Activated naive CD8-positive, alpha-beta T cell treated with anti-CD3 and anti-CD28 coated beads, Interleukin-2, amount 50 U/mL, for 24 hours (primary cell): ENCODE measurements around the gene ANKRD30A.
"Not testable (repeated sequence)": the region's sequence is repeated elsewhere in the genome, so short reads cannot be mapped to it uniquely, and the experiment has no call there.

ENCODE experiments used
- ATAC-seq: fragments of 150-1000 bp; cut with Tn5 transposase; one replicate; pipeline ENCODE4 v1.10.0; 2021
- DNase-seq: peaks from one replicate; pipeline ENCODE4 v3.0.0; 2021
- H3K27ac Mint-ChIP-seq: one replicate; pipeline ENCODE4 v1.8.0; 2021; ENCODE audit warnings: mild to moderate bottlenecking, mixed read lengths
- H3K27me3 Mint-ChIP-seq: one replicate; pipeline ENCODE4 v1.8.0; 2021; ENCODE audit warnings: mixed read lengths
- H3K36me3 Mint-ChIP-seq: one replicate; pipeline ENCODE4 v1.8.0; 2021; ENCODE audit warnings: low read depth, mixed read lengths
- H3K4me1 Mint-ChIP-seq: one replicate; pipeline ENCODE4 v1.8.0; 2021; ENCODE audit warnings: mixed read lengths
- H3K4me3 Mint-ChIP-seq: one replicate; pipeline ENCODE4 v1.8.0; 2021; ENCODE audit warnings: mild to moderate bottlenecking, moderate library complexity, mixed read lengths
- H3K9me3 Mint-ChIP-seq: one replicate; pipeline ENCODE4 v1.8.0; 2021; ENCODE audit warnings: mixed read lengths

ANKRD30A gene

GRCh38 chr10:37301271-37301670 is 175.9 kb downstream of the ANKRD30A start:
- Mint-ChIP-seq H3K9me3 (peaks cover 4% of the 10 kb centered on the region), H3K27ac (no peak overlapping the region), H3K36me3 (no peaks in the 10 kb centered on the region), H3K4me3 (no peak overlapping the region), H3K4me1 (no peaks in the 10 kb centered on the region), H3K27me3 (no peaks in the 10 kb centered on the region)
- DNase-seq (no peak), ATAC-seq (no peak)

- no peak for ATAC-seq
- Mint-ChIP-seq H3K27me3 (no peaks in the 10 kb centered on the region), H3K4me1 (no peaks in the 10 kb centered on the region), H3K36me3 (no peaks in the 10 kb centered on the region), H3K4me3 (no peak overlapping the region), H3K27ac (no peak overlapping the region), H3K9me3 (peaks cover 26% of the 10 kb centered on the region)
- DNase-seq, result no peak
Measured at GRCh38 chr10:37304036-37304435, 178.6 kb downstream of the ANKRD30A start.

GRCh38 chr10:37314350-37314749 is 189.0 kb downstream of the ANKRD30A start:
- Mint-ChIP-seq H3K36me3 (no peaks in the 10 kb centered on the region), H3K9me3 (peaks cover 5% of the 10 kb centered on the region), H3K4me1 (no peaks in the 10 kb centered on the region), H3K4me3 (no peak overlapping the region), H3K27me3 (no peaks in the 10 kb centered on the region), H3K27ac (no peak overlapping the region)
- DNase-seq, result no peak
- no peak for ATAC-seq

- H3K4me3 Mint-ChIP-seq, result no peak overlapping the region
- no peak for DNase-seq
- H3K4me1 Mint-ChIP-seq, result no peaks in the 10 kb centered on the region
- ATAC-seq, result no peak
- peaks cover 5% of the 10 kb centered on the region for H3K9me3 Mint-ChIP-seq
- H3K27me3 Mint-ChIP-seq, result no peaks in the 10 kb centered on the region
- H3K36me3 Mint-ChIP-seq, result no peaks in the 10 kb centered on the region
- H3K27ac Mint-ChIP-seq, result no peak overlapping the region
Measured at GRCh38 chr10:37314862-37315261, 189.5 kb downstream of the ANKRD30A start.

GRCh38 chr10:37344413-37344812 is 219.0 kb downstream of the ANKRD30A start:
- ATAC-seq, result no peak
- Mint-ChIP-seq H3K9me3 (peaks cover 28% of the 10 kb centered on the region), H3K4me3 (no peak overlapping the region)

GRCh38 chr10:37379991-37380390 is 254.6 kb downstream of the ANKRD30A start:
- Mint-ChIP-seq H3K27ac (no peak overlapping the region), H3K27me3 (no peaks in the 10 kb centered on the region), H3K9me3 (peaks cover 15% of the 10 kb centered on the region), H3K4me1 (no peaks in the 10 kb centered on the region), H3K36me3 (no peaks in the 10 kb centered on the region), H3K4me3 (no peak overlapping the region)
- DNase-seq (no peak), ATAC-seq (no peak)

More at GRCh38 chr10:37344413-37344812, 219.0 kb downstream of the ANKRD30A start:
- no peaks in the 10 kb centered on the region for H3K4me1 Mint-ChIP-seq
- DNase-seq, result no peak
- H3K27ac Mint-ChIP-seq, result no peak overlapping the region
- no peaks in the 10 kb centered on the region for H3K27me3 Mint-ChIP-seq
- no peaks in the 10 kb centered on the region for H3K36me3 Mint-ChIP-seq

- Mint-ChIP-seq H3K27me3 (no peaks in the 10 kb centered on the region), H3K4me3 (no peak overlapping the region), H3K27ac (no peak overlapping the region), H3K4me1 (no peaks in the 10 kb centered on the region), H3K9me3 (peaks cover 14% of the 10 kb centered on the region), H3K36me3 (no peaks in the 10 kb centered on the region)
- DNase-seq, result no peak
- no peak for ATAC-seq
Measured at GRCh38 chr10:37381271-37381670, 255.9 kb downstream of the ANKRD30A start.

GRCh38 chr10:37384923-37385322 is 259.5 kb downstream of the ANKRD30A start:
- peaks cover 20% of the 10 kb centered on the region for H3K9me3 Mint-ChIP-seq
- no peaks in the 10 kb centered on the region for H3K36me3 Mint-ChIP-seq
- no peaks in the 10 kb centered on the region for H3K27me3 Mint-ChIP-seq
- no peak overlapping the region for H3K4me3 Mint-ChIP-seq
- DNase-seq (no peak), ATAC-seq (no peak)
- no peaks in the 10 kb centered on the region for H3K4me1 Mint-ChIP-seq
- no peak overlapping the region for H3K27ac Mint-ChIP-seq

- Mint-ChIP-seq H3K27me3 (no peaks in the 10 kb centered on the region), H3K4me3 (no peak overlapping the region), H3K9me3 (peaks cover 24% of the 10 kb centered on the region), H3K27ac (no peak overlapping the region), H3K4me1 (no peaks in the 10 kb centered on the region), H3K36me3 (no peaks in the 10 kb centered on the region)
- no peak for DNase-seq
- ATAC-seq, result no peak
Measured at GRCh38 chr10:37390926-37391325, 265.5 kb downstream of the ANKRD30A start.

GRCh38 chr10:37400774-37401173 is 275.4 kb downstream of the ANKRD30A start:
- not testable (repeated sequence) for H3K27ac Mint-ChIP-seq, H3K27me3 Mint-ChIP-seq, H3K36me3 Mint-ChIP-seq, H3K4me3 Mint-ChIP-seq, H3K4me1 Mint-ChIP-seq, DNase-seq, ATAC-seq
- peaks cover 18% of the 10 kb centered on the region for H3K9me3 Mint-ChIP-seq

- H3K27ac Mint-ChIP-seq, result no peak overlapping the region
- ATAC-seq, result no peak
Measured at GRCh38 chr10:37401225-37401624, 275.8 kb downstream of the ANKRD30A start.

GRCh38 chr10:37403776-37404175 is 278.4 kb downstream of the ANKRD30A start:
- DNase-seq, result no peak
- Mint-ChIP-seq H3K27me3 (no peaks in the 10 kb centered on the region), H3K9me3 (peaks cover 29% of the 10 kb centered on the region), H3K27ac (no peak overlapping the region), H3K36me3 (peaks cover 2% of the 10 kb centered on the region), H3K4me1 (no peaks in the 10 kb centered on the region), H3K4me3 (no peak overlapping the region)
- no peak for ATAC-seq

More at GRCh38 chr10:37401225-37401624, 275.8 kb downstream of the ANKRD30A start:
- H3K27me3 Mint-ChIP-seq, result no peaks in the 10 kb centered on the region
- H3K36me3 Mint-ChIP-seq, result no peaks in the 10 kb centered on the region
- H3K9me3 Mint-ChIP-seq, result peaks cover 18% of the 10 kb centered on the region
- H3K4me3 Mint-ChIP-seq, result no peak overlapping the region
- H3K4me1 Mint-ChIP-seq, result no peaks in the 10 kb centered on the region
- no peak for DNase-seq
